B cell (primary cell): ENCODE measurements around the gene NPAS3.

Source experiments
- EZH2 ChIP-seq: IDR thresholded peaks from 2 replicates; pipeline ENCODE4 v1.6.1; 2012; ENCODE audit warnings: borderline replicate concordance, low read depth, mild to moderate bottlenecking, moderate library complexity, low read length; ENCODE audit not compliant: insufficient read depth, poor library complexity, severe bottlenecking
- TF ChIP-seq, protein P1 (sequence below): fragments of 200-600 bp; IDR thresholded peaks from one replicate; pipeline ENCODE4 v1.8.0; 2022; ENCODE audit warnings: antibody characterized with exemption, mild to moderate bottlenecking

DNA sequence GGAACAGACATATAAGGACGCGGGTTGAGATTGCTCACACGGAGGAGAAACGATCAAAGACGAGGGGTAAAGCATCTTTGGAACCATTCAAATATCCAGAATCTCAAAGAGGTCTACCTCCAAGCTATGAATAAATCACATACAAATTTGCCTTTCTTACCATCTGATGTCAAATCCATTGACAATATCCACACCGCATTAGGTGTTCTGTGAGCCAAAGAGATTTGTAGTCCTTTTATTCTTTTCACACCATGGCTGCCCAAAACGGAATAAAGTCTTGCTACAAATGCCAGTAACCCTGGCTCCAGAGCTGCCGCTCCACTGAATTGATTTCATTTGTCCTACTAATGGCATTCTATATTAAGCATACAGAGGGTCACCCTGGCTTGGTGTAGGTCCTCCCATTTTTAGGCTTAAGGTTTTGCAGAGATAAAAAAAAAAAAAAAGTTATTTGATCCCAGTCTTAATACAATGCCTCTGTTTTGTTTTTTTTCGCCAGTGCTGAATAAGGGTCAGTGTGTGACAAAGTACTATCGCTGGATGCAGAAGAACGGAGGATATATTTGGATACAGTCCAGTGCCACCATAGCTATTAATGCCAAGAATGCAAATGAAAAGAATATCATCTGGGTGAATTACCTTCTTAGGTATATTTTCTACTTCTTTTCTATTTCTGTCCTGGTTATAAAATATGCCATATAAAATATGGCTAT lies 854.9 kb downstream of the NPAS3 start:
- TF ChIP-seq, protein P1, sequence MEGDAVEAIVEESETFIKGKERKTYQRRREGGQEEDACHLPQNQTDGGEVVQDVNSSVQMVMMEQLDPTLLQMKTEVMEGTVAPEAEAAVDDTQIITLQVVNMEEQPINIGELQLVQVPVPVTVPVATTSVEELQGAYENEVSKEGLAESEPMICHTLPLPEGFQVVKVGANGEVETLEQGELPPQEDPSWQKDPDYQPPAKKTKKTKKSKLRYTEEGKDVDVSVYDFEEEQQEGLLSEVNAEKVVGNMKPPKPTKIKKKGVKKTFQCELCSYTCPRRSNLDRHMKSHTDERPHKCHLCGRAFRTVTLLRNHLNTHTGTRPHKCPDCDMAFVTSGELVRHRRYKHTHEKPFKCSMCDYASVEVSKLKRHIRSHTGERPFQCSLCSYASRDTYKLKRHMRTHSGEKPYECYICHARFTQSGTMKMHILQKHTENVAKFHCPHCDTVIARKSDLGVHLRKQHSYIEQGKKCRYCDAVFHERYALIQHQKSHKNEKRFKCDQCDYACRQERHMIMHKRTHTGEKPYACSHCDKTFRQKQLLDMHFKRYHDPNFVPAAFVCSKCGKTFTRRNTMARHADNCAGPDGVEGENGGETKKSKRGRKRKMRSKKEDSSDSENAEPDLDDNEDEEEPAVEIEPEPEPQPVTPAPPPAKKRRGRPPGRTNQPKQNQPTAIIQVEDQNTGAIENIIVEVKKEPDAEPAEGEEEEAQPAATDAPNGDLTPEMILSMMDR = no peak
- TF ChIP-seq EZH2 = no peak
